ENCODE measurements around the gene ALDH4A1. TPM values are rescaled to one million over a fixed set of nuclear protein-coding genes. Genes with fewer than 3 reads are reported as not detected.

ALDH4A1 gene
- total RNA-seq, 2 experiments from 2014 or later, result 3.3 to 3.7 TPM

- Mint-ChIP-seq H3K27me3 (peaks cover 4% of the 10 kb centered on the region), H3K36me3 (ENCODE audit: low read depth) (no peaks in the 10 kb centered on the region), H3K27ac (no peak overlapping the region), H3K4me3 (no peak overlapping the region), H3K9me3 (peaks cover 8% of the 10 kb centered on the region), H3K4me1 (no peaks in the 10 kb centered on the region)
- ChIA-PET CTCF (no interaction called here), POLR2A (no interaction called here)
- no peak for DNase-seq
Measured at GRCh38 chr1:18830596-18830995, 71.8 kb downstream of the ALDH4A1 start.

- Mint-ChIP-seq H3K4me1 (no peaks in the 10 kb centered on the region), H3K9me3 (peaks cover 9% of the 10 kb centered on the region), H3K36me3 (ENCODE audit: low read depth) (no peaks in the 10 kb centered on the region), H3K4me3 (no peak overlapping the region), H3K27ac (no peak overlapping the region), H3K27me3 (peaks cover 4% of the 10 kb centered on the region)
- DNase-seq, result no peak
- ChIA-PET POLR2A (no interaction called here), CTCF (no interaction called here)
Measured at GRCh38 chr1:18829671-18830070, 72.7 kb downstream of the ALDH4A1 start.

- CTCF ChIA-PET, result no interaction called here
- POLR2A ChIA-PET, result no interaction called here
- Mint-ChIP-seq H3K4me1 (no peaks in the 10 kb centered on the region), H3K9me3 (peaks cover 9% of the 10 kb centered on the region), H3K36me3 (ENCODE audit: low read depth) (no peaks in the 10 kb centered on the region), H3K27me3 (peaks cover 4% of the 10 kb centered on the region), H3K27ac (no peak overlapping the region), H3K4me3 (no peak overlapping the region)
- DNase-seq, result no peak
Measured at GRCh38 chr1:18828224-18828623, 74.1 kb downstream of the ALDH4A1 start.

- Mint-ChIP-seq H3K4me3 (no peak overlapping the region), H3K36me3 (ENCODE audit: low read depth) (no peaks in the 10 kb centered on the region), H3K4me1 (no peaks in the 10 kb centered on the region), H3K27ac (no peak overlapping the region), H3K27me3 (peaks cover 13% of the 10 kb centered on the region), H3K9me3 (peaks cover 9% of the 10 kb centered on the region)
- no peak for DNase-seq
- CTCF ChIA-PET, result interaction anchor here (1.8 kb wide), 1 partner anchor 226 kb away, joined by 10 read pairs; no protein-coding TSS in a partner anchor
- POLR2A ChIA-PET, result no interaction called here
Measured at GRCh38 chr1:18823438-18823837, 78.9 kb downstream of the ALDH4A1 start.

Other genes with a start within 250 kb of the ALDH4A1 start
- gene TAS1R2, start 42.9 kb downstream of the ALDH4A1 start, total RNA-seq, result not detected
- gene IFFO2, start 54.1 kb upstream of the ALDH4A1 start, total RNA-seq, result 10 to 100 TPM; 19.9 to 22.7 TPM